Measurements from ENCODE around the gene PTPRH. TPM values are rescaled to one million over a fixed set of nuclear protein-coding genes. Genes with fewer than 3 reads are reported as not detected.
A peak's percentile ranks its signal among the peaks of the same experiment; 100 is the strongest.
"Not testable (repeated sequence)": the region's sequence is repeated elsewhere in the genome, so short reads cannot be mapped to it uniquely, and the experiment has no call there.

PTPRH gene
- total RNA-seq, 1 donor from 2014 or later = 0.54 TPM

DNA sequence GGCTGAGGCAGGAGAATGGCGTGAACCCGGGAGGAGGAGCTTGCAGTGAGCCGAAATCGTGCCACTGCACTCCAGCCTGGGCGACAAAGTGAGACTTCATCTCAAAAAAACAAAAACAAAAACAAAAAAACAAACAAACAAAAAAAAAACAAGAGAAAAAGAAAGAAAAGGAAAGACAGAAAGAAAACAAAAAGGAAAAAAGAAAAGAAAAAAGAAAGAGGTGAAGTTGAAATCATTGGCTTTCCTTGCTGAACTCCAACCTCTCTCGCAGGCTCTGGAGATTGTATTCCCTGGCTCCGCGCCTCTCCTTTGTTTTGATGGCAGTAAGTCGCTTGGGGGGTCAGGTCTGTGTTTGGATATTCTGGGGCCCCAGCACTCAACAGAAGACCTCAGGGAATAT is 37.0 kb downstream of the PTPRH start:
- intact Hi-C loops (cut with DNase I); DNase-seq; ATAC-seq (ENCODE audit: poor library complexity): not testable (repeated sequence)

- intact Hi-C loops (cut with DNase I) = no loop called here
- ATAC-seq (ENCODE audit: poor library complexity) (no peak), DNase-seq (no peak)
Observed at GRCh38 chr19:55171440-55171839, 37.9 kb downstream of the PTPRH start.

GRCh38 chr19:55169136-55169535 is 40.2 kb downstream of the PTPRH start:
- DNase-seq (no peak), ATAC-seq (ENCODE audit: poor library complexity) (no peak)
- intact Hi-C loops (cut with DNase I) = no loop called here

GRCh38 chr19:55166530-55167268 is 42.6 kb downstream of the PTPRH start, which contains the start of gene DNAAF3:
TSS of gene DNAAF3 (minus strand) at chr19:55166613. CDS start at chr19:55166413, 200 bp downstream.
- intact Hi-C loops (cut with DNase I) = no loop called here
- peak; percentile 92 for DNase-seq
- peak; percentile 98 for ATAC-seq (ENCODE audit: poor library complexity)

GRCh38 chr19:55165952-55166529 is 43.3 kb downstream of the PTPRH start:
- peak; percentile 56 for DNase-seq
- intact Hi-C loops (cut with DNase I) = no loop called here
- ATAC-seq (ENCODE audit: poor library complexity) = peak; percentile 83

- intact Hi-C loops (cut with DNase I) = no loop called here
- DNase-seq = no peak
Observed at GRCh38 chr19:55161571-55162322, 47.6 kb downstream of the PTPRH start.

DNA sequence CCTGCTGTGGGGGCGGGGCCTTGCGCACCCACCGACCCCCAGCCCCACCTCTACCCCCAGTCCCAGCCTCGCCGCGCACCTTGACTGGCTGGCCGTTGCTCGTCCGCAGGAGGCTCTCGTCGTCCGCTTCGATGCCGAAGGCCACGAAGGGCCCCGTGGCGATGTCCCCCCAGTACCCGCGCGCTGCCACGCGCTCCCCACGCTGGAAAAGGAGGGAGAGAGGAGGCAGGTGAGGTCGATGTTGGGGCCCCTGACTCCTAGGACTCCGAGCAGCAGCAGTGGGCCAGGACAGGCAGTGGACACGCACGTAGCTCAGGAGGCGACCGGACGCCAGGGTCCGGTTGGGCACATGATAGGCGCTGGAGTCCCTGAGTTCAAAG is 48.3 kb downstream of the PTPRH start:
- no peak for DNase-seq
- intact Hi-C loops (cut with DNase I) = no loop called here
- no peak for ATAC-seq (ENCODE audit: poor library complexity)

More at GRCh38 chr19:55161571-55162322, 47.6 kb downstream of the PTPRH start:
- ATAC-seq (ENCODE audit: poor library complexity) = no peak

DNA sequence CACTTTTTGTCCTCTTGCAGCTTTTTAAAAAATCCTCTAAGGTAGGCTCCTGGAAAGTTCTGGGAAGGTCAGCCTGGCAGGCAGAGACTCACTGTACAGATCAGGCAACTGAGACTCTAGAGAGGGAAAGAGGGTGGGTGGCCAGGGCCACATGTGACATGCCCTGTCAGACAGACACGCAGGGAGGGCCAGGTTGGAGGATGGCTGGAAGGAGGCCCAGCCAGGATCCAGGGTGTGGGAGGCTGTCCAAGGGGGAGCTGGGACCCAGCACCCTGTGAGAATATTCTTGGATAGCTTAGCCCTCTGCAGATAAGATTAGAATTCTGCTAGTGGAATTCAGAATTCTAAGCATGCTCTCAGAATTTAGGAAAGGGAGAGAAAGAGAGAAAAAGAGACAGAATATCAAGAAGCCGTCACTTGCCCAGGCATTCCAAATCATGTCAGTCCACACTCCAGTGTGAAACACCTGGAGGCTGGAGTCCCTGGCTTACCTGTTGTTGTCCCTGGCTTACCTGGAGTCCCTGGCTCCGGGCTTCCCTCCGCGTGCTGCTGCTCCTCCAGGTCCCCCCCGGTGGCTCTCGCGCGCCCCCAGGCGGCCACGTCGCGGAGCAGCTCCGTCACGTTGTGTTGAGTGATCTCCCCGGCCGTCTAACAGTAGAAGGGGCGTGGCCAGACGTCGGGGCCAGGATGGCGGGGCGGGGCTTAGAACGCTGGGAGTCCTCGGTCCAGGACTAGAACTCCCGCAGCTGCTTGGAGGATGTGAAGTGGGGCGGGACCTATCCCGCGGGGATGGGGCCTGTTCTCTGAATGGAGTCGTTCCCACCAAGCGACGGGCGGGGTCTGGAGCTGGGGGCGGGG is 48.9 kb downstream of the PTPRH start:
- intact Hi-C loops (cut with DNase I) = no loop called here
- peak; percentile 91 for DNase-seq
- peak; percentile 67 for ATAC-seq (ENCODE audit: poor library complexity)

DNA sequence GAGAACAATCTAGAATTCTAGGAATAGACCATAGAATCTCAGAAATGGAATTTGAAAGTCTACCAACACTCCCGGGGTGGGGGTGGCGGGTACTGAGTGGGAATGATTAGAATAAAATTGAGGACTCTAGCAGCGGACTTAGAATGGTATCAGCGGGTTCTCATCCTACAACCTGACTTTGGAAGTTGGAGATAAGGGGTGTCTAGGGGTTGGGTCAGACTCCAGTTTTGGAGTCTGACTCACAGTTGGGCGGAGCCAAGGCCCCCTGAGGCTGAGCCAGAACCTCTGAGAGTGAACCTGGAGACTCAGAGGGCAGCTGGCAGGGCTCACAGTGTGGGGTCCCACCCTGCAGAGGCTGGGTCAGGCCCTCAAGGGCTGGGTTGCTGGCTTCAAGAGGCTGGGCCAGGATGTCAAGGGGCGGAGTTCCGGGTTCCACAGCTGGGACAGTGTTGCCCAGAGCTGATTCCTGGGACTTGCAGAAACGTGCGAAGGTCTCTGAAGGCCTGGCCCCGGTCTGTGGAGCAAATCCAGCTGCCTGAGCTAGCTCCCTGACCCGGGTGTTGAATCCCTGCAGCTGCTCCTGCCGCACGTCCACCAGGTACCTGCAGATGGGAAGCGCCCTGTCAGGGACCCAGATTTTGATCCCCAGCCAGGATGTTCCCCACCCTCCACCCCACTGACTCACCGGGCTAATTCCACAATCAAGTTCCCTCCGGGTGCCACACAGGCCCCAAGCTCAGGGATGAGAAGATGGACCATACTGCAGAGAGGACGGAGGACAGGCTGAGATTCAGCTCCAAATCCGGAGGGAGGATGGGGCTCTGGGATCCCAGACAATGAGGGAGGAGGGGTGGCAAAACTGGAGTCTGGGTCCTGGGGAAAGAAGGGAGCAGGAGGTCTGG is 50.2 kb downstream of the PTPRH start:
- intact Hi-C loops (cut with DNase I) = no loop called here
- DNase-seq (peak; percentile 90), ATAC-seq (ENCODE audit: poor library complexity) (peak; percentile 63)

DNA sequence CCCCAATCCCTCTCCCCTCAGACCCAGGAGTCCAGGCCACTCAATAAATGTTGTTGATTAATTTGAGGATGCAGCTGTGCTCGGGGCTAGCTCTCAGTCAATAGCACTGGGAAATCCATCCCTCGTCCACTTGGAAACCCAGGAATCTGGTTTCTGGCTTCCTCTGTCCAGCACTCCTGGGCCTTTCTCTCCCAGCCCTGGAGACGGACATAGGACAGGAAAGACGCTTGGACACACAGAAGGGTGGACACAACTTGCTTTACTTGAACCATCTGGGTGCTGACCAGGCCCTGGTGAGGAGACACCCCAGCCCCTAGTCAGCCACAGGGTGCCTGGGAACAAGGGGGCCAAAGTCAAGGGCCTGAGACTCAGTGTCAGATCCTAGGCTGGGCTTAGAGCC is 50.9 kb downstream of the PTPRH start:
- DNase-seq (no peak), ATAC-seq (ENCODE audit: poor library complexity) (peak; percentile 0)
- intact Hi-C loops (cut with DNase I) = no loop called here

DNA sequence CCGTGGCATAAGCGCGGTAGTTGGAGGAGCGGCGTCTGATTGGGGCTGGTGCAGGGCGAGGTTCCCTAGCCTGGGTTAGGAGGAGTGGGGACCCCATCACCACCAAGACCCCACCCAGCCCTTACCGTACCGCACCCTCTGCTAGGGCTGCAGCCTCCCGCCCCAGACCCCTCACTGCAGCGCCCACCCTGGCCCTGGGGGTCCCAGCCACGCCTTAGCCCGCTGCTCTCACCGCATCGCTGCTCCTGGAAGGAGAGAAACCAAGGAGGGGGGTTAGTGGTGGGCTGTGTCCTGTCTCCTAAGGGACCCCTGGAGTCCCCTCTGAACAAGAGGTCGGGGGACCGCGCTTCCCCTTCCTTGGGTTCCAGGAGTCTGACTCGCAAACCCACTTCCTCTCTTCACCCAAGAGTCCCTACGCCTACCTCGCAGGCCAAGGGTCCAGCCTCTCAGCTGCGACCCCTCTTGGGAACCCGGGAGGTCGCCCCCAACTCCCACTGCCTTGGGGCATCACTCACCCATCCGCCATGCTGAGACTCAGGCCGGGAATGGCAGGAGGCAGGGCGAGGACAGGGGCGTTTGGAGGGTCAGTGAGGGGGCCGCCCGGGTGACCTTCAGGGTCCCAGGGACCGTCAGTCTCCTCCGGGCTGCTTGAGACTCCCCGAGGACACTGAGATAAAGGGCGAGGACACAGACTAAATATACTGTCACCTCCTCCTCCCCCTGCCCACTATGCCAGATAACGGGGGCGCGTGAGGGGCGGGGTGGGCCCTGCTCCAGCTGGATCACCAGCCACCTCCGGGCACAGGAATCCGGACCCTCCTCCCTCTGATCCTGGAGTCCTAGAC is 52.0 kb downstream of the PTPRH start, which contains the start of gene TNNI3:
TSS of gene TNNI3 (minus strand) at position 669 of the 845 bp plus-strand sequence. CDS start at position 526, 143 bp downstream.
- intact Hi-C loops (cut with DNase I) = no loop called here
- peak; percentile 55 for ATAC-seq (ENCODE audit: poor library complexity)
- peak; percentile 76 for DNase-seq

DNA sequence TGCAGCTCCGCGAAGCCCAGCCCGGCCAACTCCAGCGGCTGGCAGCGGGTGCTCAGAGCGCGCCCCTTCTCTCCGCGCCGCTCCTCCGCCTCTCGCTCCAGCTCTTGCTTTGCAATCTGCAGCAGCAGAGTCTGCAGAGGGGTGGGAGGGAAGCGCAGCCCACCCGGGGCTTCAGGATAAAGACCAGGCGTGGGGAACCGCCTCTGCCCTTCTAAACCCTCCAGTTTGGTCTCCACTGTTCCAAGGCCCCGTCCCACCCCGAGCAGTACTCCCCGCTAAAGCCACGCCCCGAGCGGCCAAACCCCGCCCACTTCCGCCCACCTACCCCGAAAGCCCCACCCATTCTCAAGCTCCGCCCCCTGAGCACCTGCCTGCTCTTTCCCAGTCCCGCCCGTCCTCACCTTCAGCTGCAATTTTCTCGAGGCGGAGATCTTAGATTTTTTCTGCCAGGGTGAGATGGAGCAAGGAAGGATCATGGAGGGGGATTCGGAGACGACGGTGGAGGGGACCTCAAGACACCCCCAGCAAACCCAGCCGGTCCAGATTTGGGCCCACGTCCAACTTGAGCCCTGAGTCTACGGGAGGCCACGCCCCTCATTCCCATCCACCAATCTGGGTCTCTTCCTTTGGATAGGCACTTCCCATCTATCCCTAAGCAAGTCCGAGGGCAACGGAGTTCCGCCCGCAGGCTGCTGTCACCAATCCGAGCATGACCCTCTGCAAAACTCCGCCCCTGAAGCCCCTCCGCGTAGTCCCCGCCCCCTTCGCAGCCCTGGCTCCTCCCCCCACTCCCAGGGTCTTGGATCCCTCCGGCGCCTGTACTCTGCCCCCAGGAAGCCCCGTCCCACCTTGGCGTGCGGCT is 52.9 kb downstream of the PTPRH start:
- ATAC-seq (ENCODE audit: poor library complexity) = peak; percentile 51
- intact Hi-C loops (cut with DNase I) = no loop called here
- DNase-seq = peak; percentile 77

- ATAC-seq (ENCODE audit: poor library complexity); intact Hi-C loops (cut with DNase I); DNase-seq: not testable (repeated sequence)
Observed at GRCh38 chr19:55155784-55156183, 53.5 kb downstream of the PTPRH start.

DNA sequence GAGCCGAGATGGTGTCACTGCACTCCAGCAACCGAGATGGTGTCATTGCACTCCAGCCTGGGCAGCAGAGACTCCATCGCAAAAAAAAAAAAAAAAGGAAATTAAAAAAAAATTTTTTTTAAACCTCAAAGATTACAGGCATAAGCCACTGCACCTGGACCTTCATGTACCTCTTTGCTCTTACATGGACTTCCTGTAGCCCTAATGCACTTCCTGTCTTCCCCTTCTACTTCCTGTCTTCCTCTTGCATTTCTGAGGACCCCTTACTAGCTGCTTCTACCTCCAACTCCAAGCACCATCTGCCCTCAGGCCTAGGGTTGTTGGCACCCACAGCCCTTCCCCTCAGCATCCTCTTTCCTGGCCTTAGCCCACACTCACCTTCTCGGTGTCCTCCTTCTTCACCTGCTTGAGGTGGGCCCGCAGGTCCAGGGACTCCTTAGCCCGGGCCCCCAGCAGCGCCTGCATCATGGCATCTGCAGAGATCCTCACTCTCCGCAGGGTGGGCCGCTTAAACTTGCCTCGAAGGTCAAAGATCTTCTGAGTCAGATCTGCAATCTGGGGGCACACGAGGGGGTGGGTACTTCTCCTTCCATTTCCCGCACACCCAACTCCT is 55.5 kb downstream of the PTPRH start:
- intact Hi-C loops (cut with DNase I) = no loop called here
- ATAC-seq (ENCODE audit: poor library complexity) (no peak), DNase-seq (no peak)

DNA sequence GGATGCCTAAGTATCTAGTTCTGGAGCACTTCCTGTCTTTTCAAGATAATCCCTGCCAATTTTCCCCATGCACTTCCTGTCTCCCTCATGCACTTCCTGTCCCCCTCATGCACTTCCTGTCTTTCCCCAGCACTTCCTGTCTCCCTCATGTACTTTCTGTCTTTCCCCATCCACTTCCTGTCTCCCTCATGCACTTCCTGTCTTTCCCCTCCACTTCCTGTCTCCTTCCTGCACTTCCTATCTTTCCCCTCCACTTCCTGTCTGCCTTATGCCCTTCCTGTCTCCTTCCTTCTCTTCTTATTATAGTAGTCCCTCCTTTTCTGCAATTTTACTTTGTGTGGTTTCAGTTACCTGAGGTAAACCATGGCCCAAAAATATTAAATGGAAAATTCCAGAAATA is 57.3 kb downstream of the PTPRH start:
- intact Hi-C loops (cut with DNase I) = no loop called here
- ATAC-seq (ENCODE audit: poor library complexity) = no peak
- DNase-seq = no peak
